GM19240 (cell line): ENCODE results near the gene DDX3X.
"Not testable (repeated sequence)": the region's sequence is repeated elsewhere in the genome, so short reads cannot be mapped to it uniquely, and the experiment has no call there.

Experiments
- DNase-seq: peaks from one replicate; pipeline ENCODE4 v3.0.0; 2011; ENCODE audit warnings: low spot score; ENCODE audit not compliant: insufficient read length

DDX3X gene

GRCh38 chrX:41411222-41411621 lies 77.3 kb downstream of the DDX3X start:
- DNase-seq = not testable (repeated sequence)

GRCh38 chrX:41412261-41413081 lies 78.5 kb downstream of the DDX3X start:
- DNase-seq = no peak
